GM23338 (cell line): ENCODE measurements around the gene MGAT3. TPM values are rescaled to one million over a fixed set of nuclear protein-coding genes. Genes with fewer than 3 reads are reported as not detected.

Source experiments
- ATAC-seq: fragments of 200-7000 bp; cut with Tn5 transposase; 3 replicates; pipeline ENCODE4 v1.9.1; 2020
- DNase-seq: peaks from one replicate; pipeline ENCODE4 v3.0.0-alpha.2; 2015; ENCODE audit warnings: low spot score
- H2AFZ ChIP-seq: fragments of 200-600 bp; sonication (generic); 2 replicates; pipeline ENCODE4 v1.8.0; 2016; ENCODE audit warnings: antibody characterized with exemption, mild to moderate bottlenecking, moderate library complexity
- H3F3A ChIP-seq: fragments of 200-600 bp; sonication (generic); replicated peaks from 2 replicates; pipeline ENCODE4 v1.8.0; 2017; ENCODE audit warnings: antibody characterized with exemption, mixed run types, low read depth
- H3K27ac ChIP-seq: fragments of 200-600 bp; sonication (generic); 2 replicates; pipeline ENCODE4 v1.6.1; 2016; ENCODE audit warnings: low read depth
- H3K27me3 ChIP-seq: fragments of 200-600 bp; sonication (generic); 2 replicates; pipeline ENCODE4 v1.8.0; 2016; ENCODE audit warnings: mild to moderate bottlenecking, mixed run types, moderate library complexity; ENCODE audit not compliant: insufficient read depth
- H3K36me3 ChIP-seq: fragments of 200-600 bp; sonication (generic); 2 replicates; pipeline ENCODE4 v1.8.0; 2016; ENCODE audit warnings: mild to moderate bottlenecking; ENCODE audit not compliant: insufficient read depth
- H3K4me1 ChIP-seq: fragments of 200-600 bp; sonication (generic); 2 replicates; pipeline ENCODE4 v1.8.0; 2016; ENCODE audit warnings: mild to moderate bottlenecking, moderate library complexity; ENCODE audit not compliant: insufficient read depth
- H3K4me2 ChIP-seq: fragments of 200-600 bp; sonication (generic); 2 replicates; pipeline ENCODE4 v1.7.1; 2017; ENCODE audit warnings: mixed run types
- H3K4me3 ChIP-seq: fragments of 200-600 bp; sonication (generic); 2 replicates; pipeline ENCODE4 v1.6.1; 2016; ENCODE audit warnings: mixed run types
- H3K79me2 ChIP-seq: fragments of 200-600 bp; sonication (generic); replicated peaks from 2 replicates; pipeline ENCODE4 v1.8.0; 2017; ENCODE audit warnings: mild to moderate bottlenecking; ENCODE audit not compliant: insufficient read depth
- H3K9me2 ChIP-seq: fragments of 200-600 bp; sonication (generic); 2 replicates; pipeline ENCODE4 v1.8.0; 2017; ENCODE audit not compliant: insufficient read depth
- H4K20me1 ChIP-seq: fragments of 200-600 bp; sonication (generic); replicated peaks from 2 replicates; pipeline ENCODE4 v1.8.0; 2017; ENCODE audit warnings: mild to moderate bottlenecking; ENCODE audit not compliant: insufficient read depth
- H3K27ac Mint-ChIP-seq: 2 replicates; pipeline ENCODE4 v1.8.0; 2020; ENCODE audit warnings: inconsistent platforms, mild to moderate bottlenecking, moderate library complexity, mixed read lengths
- H3K27me3 Mint-ChIP-seq: 3 replicates; pipeline ENCODE4 v1.8.0; 2022; ENCODE audit warnings: low read depth, mild to moderate bottlenecking, moderate library complexity, mixed read lengths, inconsistent platforms; ENCODE audit not compliant: insufficient read depth, poor library complexity
- H3K36me3 Mint-ChIP-seq: 3 replicates; pipeline ENCODE4 v1.8.0; 2021; ENCODE audit warnings: low read depth, mild to moderate bottlenecking, inconsistent platforms, moderate library complexity, mixed read lengths
- H3K4me1 Mint-ChIP-seq: 3 replicates; pipeline ENCODE4 v1.8.0; 2020; ENCODE audit warnings: mild to moderate bottlenecking, inconsistent platforms, mixed read lengths
- H3K4me3 Mint-ChIP-seq: 3 replicates; pipeline ENCODE4 v1.8.0; 2021; ENCODE audit warnings: moderate library complexity, mild to moderate bottlenecking, inconsistent platforms, mixed read lengths
- H3K9me3 Mint-ChIP-seq: 3 replicates; pipeline ENCODE4 v1.8.0; 2020; ENCODE audit warnings: moderate library complexity, mild to moderate bottlenecking, inconsistent platforms, mixed read lengths
- EZH2phosphoT487 ChIP-seq: fragments of 200-600 bp; sonication (generic); IDR thresholded peaks from one replicate; pipeline ENCODE4 v1.8.1; 2018; ENCODE audit warnings: antibody characterized with exemption; ENCODE audit not compliant: unreplicated experiment
- NANOG ChIP-seq: IDR thresholded peaks from 2 replicates; pipeline ENCODE4 v1.6.1; 2016; ENCODE audit warnings: antibody characterized with exemption, borderline replicate concordance
- REST ChIP-seq: IDR thresholded peaks from one replicate; pipeline ENCODE4 v1.6.1; 2018; ENCODE audit warnings: antibody characterized with exemption; ENCODE audit not compliant: unreplicated experiment
- STAT1 ChIP-seq: IDR thresholded peaks from one replicate; pipeline ENCODE4 v1.6.1; 2016; ENCODE audit warnings: antibody characterized with exemption; ENCODE audit not compliant: unreplicated experiment
- ZNF114 ChIP-seq: fragments of 250-450 bp; sonication (Bioruptor Pico); IDR thresholded peaks from 2 replicates; pipeline ENCODE4 v1.5.0; 2020; ENCODE audit warnings: mild to moderate bottlenecking, moderate library complexity
- ZNF331 ChIP-seq: fragments of 250-450 bp; sonication (Bioruptor Pico); IDR thresholded peaks from 2 replicates; pipeline ENCODE4 v1.5.0; 2020; ENCODE audit warnings: low read depth, mild to moderate bottlenecking, moderate library complexity
- ZNF462 ChIP-seq: fragments of 250-450 bp; sonication (Bioruptor Pico); IDR thresholded peaks from 2 replicates; pipeline ENCODE4 v1.5.0; 2020; ENCODE audit warnings: mild to moderate bottlenecking, moderate library complexity
- polyA plus RNA-seq: library from polyadenylated mRNA; unstranded; fragments of >200 nt; fragmentation: Nextera tagmentation; extraction: Ambion mirVana; gene quantifications from 2 replicates; pipeline ENCODE4 v1.2.1, GENCODE V29; 2016
- total RNA-seq: library from RNA; depleted of rRNA; stranded (reverse); fragments of >200 nt; shearing (Covaris generic); gene quantifications from 2 replicates; pipeline ENCODE4 v1.2.3, GENCODE V29; 2014
- TF ChIP-seq, protein P1 (sequence below), 2 experiments: fragments of 200-600 bp in 1 of 2; sonication (generic) in 1 of 2; conservative IDR thresholded peaks; 2 replicates each; pipeline versions ENCODE4 v1.5.1 to v1.6.1; 2016 to 2017; ENCODE audit warnings: antibody characterized with exemption in 2 of 2, low read depth in 2 of 2, mild to moderate bottlenecking in 2 of 2, moderate library complexity in 1 of 2

Gene MGAT3
- total and polyA plus RNA-seq, 2 experiments from 2014 or later: 1.7 to 10.2 TPM

- peaks cover 33% of the 10 kb centered on the region for H3K36me3 Mint-ChIP-seq
These were observed 40.5 kb upstream of the MGAT3 start for GRCh38 chr22:39416319-39416718.

GRCh38 chr22:39417641-39418040 lies 39.2 kb upstream of the MGAT3 start:
- Histone ChIP-seq H3K27me3 (no peaks in the 10 kb centered on the region), H3K79me2 (no peaks in the 10 kb centered on the region), H3K4me1 (no peaks in the 10 kb centered on the region; the same call in 1 of the 2 replicates), H3F3A (no peaks in the 10 kb centered on the region), H3K27ac (no peak overlapping the region), H3K36me3 (no peaks in the 10 kb centered on the region; the same call in 1 of the 2 replicates), H3K4me2 (no peak overlapping the region), H3K9me2 (no peaks in the 10 kb centered on the region), H2AFZ (no peak overlapping the region), H4K20me1 (no peaks in the 10 kb centered on the region; the same call in 1 of the 2 replicates), H3K4me3 (no peak overlapping the region)
- Mint-ChIP-seq H3K9me3 (no peaks in the 10 kb centered on the region), H3K27ac (no peak overlapping the region), H3K4me1 (no peaks in the 10 kb centered on the region; the same call in 1 of the 3 replicates), H3K36me3 (peaks cover 38% of the 10 kb centered on the region), H3K4me3 (no peak overlapping the region), H3K27me3 (peaks cover 7% of the 10 kb centered on the region)
- no peak for ATAC-seq
- TF ChIP-seq EZH2phosphoT487: no peak
- TF ChIP-seq, protein P1, sequence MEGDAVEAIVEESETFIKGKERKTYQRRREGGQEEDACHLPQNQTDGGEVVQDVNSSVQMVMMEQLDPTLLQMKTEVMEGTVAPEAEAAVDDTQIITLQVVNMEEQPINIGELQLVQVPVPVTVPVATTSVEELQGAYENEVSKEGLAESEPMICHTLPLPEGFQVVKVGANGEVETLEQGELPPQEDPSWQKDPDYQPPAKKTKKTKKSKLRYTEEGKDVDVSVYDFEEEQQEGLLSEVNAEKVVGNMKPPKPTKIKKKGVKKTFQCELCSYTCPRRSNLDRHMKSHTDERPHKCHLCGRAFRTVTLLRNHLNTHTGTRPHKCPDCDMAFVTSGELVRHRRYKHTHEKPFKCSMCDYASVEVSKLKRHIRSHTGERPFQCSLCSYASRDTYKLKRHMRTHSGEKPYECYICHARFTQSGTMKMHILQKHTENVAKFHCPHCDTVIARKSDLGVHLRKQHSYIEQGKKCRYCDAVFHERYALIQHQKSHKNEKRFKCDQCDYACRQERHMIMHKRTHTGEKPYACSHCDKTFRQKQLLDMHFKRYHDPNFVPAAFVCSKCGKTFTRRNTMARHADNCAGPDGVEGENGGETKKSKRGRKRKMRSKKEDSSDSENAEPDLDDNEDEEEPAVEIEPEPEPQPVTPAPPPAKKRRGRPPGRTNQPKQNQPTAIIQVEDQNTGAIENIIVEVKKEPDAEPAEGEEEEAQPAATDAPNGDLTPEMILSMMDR (conservative IDR thresholded peaks at IDR 0.05; ENCODE audit: low read depth in 2 of 2): no peak
- TF ChIP-seq ZNF114: no peak
- no peak for TF ChIP-seq REST
- no peak for TF ChIP-seq STAT1
- no peak for TF ChIP-seq ZNF462 (CRISPR knock-in tag)
- no peak for DNase-seq

More at GRCh38 chr22:39416319-39416718, 40.5 kb upstream of the MGAT3 start:
- Mint-ChIP-seq H3K4me3 (no peak overlapping the region), H3K27ac (no peak overlapping the region), H3K27me3 (peaks cover 5% of the 10 kb centered on the region), H3K4me1 (no peaks in the 10 kb centered on the region; the same call in 1 of the 3 replicates), H3K9me3 (no peaks in the 10 kb centered on the region)
- H3K9me2 ChIP-seq: no peaks in the 10 kb centered on the region
- H3F3A ChIP-seq: no peaks in the 10 kb centered on the region
- no peak overlapping the region for H2AFZ ChIP-seq
- no peak overlapping the region for H3K27ac ChIP-seq
- no peak for DNase-seq
- no peak for ATAC-seq
- no peaks in the 10 kb centered on the region for H3K79me2 ChIP-seq
- H3K4me3 ChIP-seq: no peak overlapping the region
- H4K20me1 ChIP-seq: no peaks in the 10 kb centered on the region
- TF ChIP-seq ZNF331: no peak
- TF ChIP-seq NANOG: no peak
- no peak for TF ChIP-seq ZNF114
- no peak overlapping the region for H3K4me2 ChIP-seq
- no peaks in the 10 kb centered on the region for H3K27me3 ChIP-seq
- H3K36me3 ChIP-seq: no peaks in the 10 kb centered on the region; the same call in 1 of the 2 replicates
- H3K4me1 ChIP-seq: no peaks in the 10 kb centered on the region; the same call in 1 of the 2 replicates
